ENCODE measurements around the gene SSR4.

The SSR4 gene

GRCh38 chrX:153770601-153771414 lies 23.7 kb upstream of the SSR4 start:
- Histone ChIP-seq H3K27ac (ENCODE audit: low read depth, low read length) (no peak overlapping the region), H3K36me3 (ENCODE audit: control insufficient read depth, insufficient read depth, low read length) (no peaks in the 10 kb centered on the region), H3K9ac (ENCODE audit: low read depth, low read length) (no peak overlapping the region), H3K4me3 (ENCODE audit: low read depth, low read length) (no peak overlapping the region), H3K27me3 (ENCODE audit: control insufficient read depth, insufficient read depth, low read length) (no peaks in the 10 kb centered on the region), H3K9me3 (ENCODE audit: control insufficient read depth, insufficient read depth, low read length) (peaks cover 28% of the 10 kb centered on the region; the same call in 1 of the 2 replicates), H3K4me1 (ENCODE audit: control insufficient read depth, insufficient read depth, low read length) (no peaks in the 10 kb centered on the region)

- Histone ChIP-seq H3K36me3 (ENCODE audit: control insufficient read depth, insufficient read depth, low read length) (no peaks in the 10 kb centered on the region), H3K4me3 (ENCODE audit: low read depth, low read length) (no peak overlapping the region), H3K27ac (ENCODE audit: low read depth, low read length) (no peak overlapping the region), H3K9ac (ENCODE audit: low read depth, low read length) (no peak overlapping the region), H3K9me3 (ENCODE audit: control insufficient read depth, insufficient read depth, low read length) (peaks cover 28% of the 10 kb centered on the region; the same call in 1 of the 2 replicates), H3K27me3 (ENCODE audit: control insufficient read depth, insufficient read depth, low read length) (no peaks in the 10 kb centered on the region), H3K4me1 (ENCODE audit: control insufficient read depth, insufficient read depth, low read length) (no peaks in the 10 kb centered on the region)
Measured at GRCh38 chrX:153771415-153772315, 22.8 kb upstream of the SSR4 start.

- no peak overlapping the region for H3K9ac ChIP-seq (ENCODE audit: low read depth, low read length)
- H3K27me3 ChIP-seq (ENCODE audit: control insufficient read depth, insufficient read depth, low read length) = no peaks in the 10 kb centered on the region
- H3K4me1 ChIP-seq (ENCODE audit: control insufficient read depth, insufficient read depth, low read length) = no peaks in the 10 kb centered on the region
- no peak overlapping the region for H3K27ac ChIP-seq (ENCODE audit: low read depth, low read length)
- H3K4me3 ChIP-seq (ENCODE audit: low read depth, low read length) = no peak overlapping the region
- H3K36me3 ChIP-seq (ENCODE audit: control insufficient read depth, insufficient read depth, low read length) = no peaks in the 10 kb centered on the region
- H3K9me3 ChIP-seq (ENCODE audit: control insufficient read depth, insufficient read depth, low read length) = peaks cover 28% of the 10 kb centered on the region; the same call in 1 of the 2 replicates
Measured at GRCh38 chrX:153772316-153773217, 21.9 kb upstream of the SSR4 start.

GRCh38 chrX:153773218-153773611 lies 21.3 kb upstream of the SSR4 start:
- peaks cover 28% of the 10 kb centered on the region; the same call in 1 of the 2 replicates for H3K9me3 ChIP-seq (ENCODE audit: control insufficient read depth, insufficient read depth, low read length)
- no peaks in the 10 kb centered on the region for H3K27me3 ChIP-seq (ENCODE audit: control insufficient read depth, insufficient read depth, low read length)
- H3K27ac ChIP-seq (ENCODE audit: low read depth, low read length) = no peak overlapping the region
- H3K4me3 ChIP-seq (ENCODE audit: low read depth, low read length) = no peak overlapping the region
- no peak overlapping the region for H3K9ac ChIP-seq (ENCODE audit: low read depth, low read length)
- H3K36me3 ChIP-seq (ENCODE audit: control insufficient read depth, insufficient read depth, low read length) = no peaks in the 10 kb centered on the region
- H3K4me1 ChIP-seq (ENCODE audit: control insufficient read depth, insufficient read depth, low read length) = no peaks in the 10 kb centered on the region

GRCh38 chrX:153773741-153774575 lies 20.5 kb upstream of the SSR4 start:
- no peak overlapping the region for H3K4me3 ChIP-seq (ENCODE audit: low read depth, low read length)
- H3K9ac ChIP-seq (ENCODE audit: low read depth, low read length) = no peak overlapping the region
- H3K27ac ChIP-seq (ENCODE audit: low read depth, low read length) = no peak overlapping the region
- peaks cover 25% of the 10 kb centered on the region; the same call in 1 of the 2 replicates for H3K9me3 ChIP-seq (ENCODE audit: control insufficient read depth, insufficient read depth, low read length)
- H3K27me3 ChIP-seq (ENCODE audit: control insufficient read depth, insufficient read depth, low read length) = no peaks in the 10 kb centered on the region
- no peaks in the 10 kb centered on the region for H3K4me1 ChIP-seq (ENCODE audit: control insufficient read depth, insufficient read depth, low read length)
- H3K36me3 ChIP-seq (ENCODE audit: control insufficient read depth, insufficient read depth, low read length) = no peaks in the 10 kb centered on the region

GRCh38 chrX:153774576-153775292 lies 19.7 kb upstream of the SSR4 start:
- H3K4me1 ChIP-seq (ENCODE audit: control insufficient read depth, insufficient read depth, low read length) = no peaks in the 10 kb centered on the region
- no peak overlapping the region for H3K4me3 ChIP-seq (ENCODE audit: low read depth, low read length)
- H3K27me3 ChIP-seq (ENCODE audit: control insufficient read depth, insufficient read depth, low read length) = no peaks in the 10 kb centered on the region
- H3K27ac ChIP-seq (ENCODE audit: low read depth, low read length) = no peak overlapping the region
- no peak overlapping the region for H3K9ac ChIP-seq (ENCODE audit: low read depth, low read length)
- peaks cover 22% of the 10 kb centered on the region; the same call in 1 of the 2 replicates for H3K9me3 ChIP-seq (ENCODE audit: control insufficient read depth, insufficient read depth, low read length)
- no peaks in the 10 kb centered on the region for H3K36me3 ChIP-seq (ENCODE audit: control insufficient read depth, insufficient read depth, low read length)

GRCh38 chrX:153775293-153776119 lies 19.0 kb upstream of the SSR4 start:
- Histone ChIP-seq H3K36me3 (ENCODE audit: control insufficient read depth, insufficient read depth, low read length) (no peaks in the 10 kb centered on the region), H3K27me3 (ENCODE audit: control insufficient read depth, insufficient read depth, low read length) (no peaks in the 10 kb centered on the region), H3K4me1 (ENCODE audit: control insufficient read depth, insufficient read depth, low read length) (no peaks in the 10 kb centered on the region), H3K27ac (ENCODE audit: low read depth, low read length) (no peak overlapping the region), H3K4me3 (ENCODE audit: low read depth, low read length) (no peak overlapping the region), H3K9me3 (ENCODE audit: control insufficient read depth, insufficient read depth, low read length) (peaks cover 16% of the 10 kb centered on the region; the same call in 1 of the 2 replicates), H3K9ac (ENCODE audit: low read depth, low read length) (no peak overlapping the region)

- no peak overlapping the region for H3K27ac ChIP-seq (ENCODE audit: low read depth, low read length)
- peaks cover 15% of the 10 kb centered on the region; the same call in 1 of the 2 replicates for H3K9me3 ChIP-seq (ENCODE audit: control insufficient read depth, insufficient read depth, low read length)
- H3K27me3 ChIP-seq (ENCODE audit: control insufficient read depth, insufficient read depth, low read length) = no peaks in the 10 kb centered on the region
- H3K9ac ChIP-seq (ENCODE audit: low read depth, low read length) = no peak overlapping the region
- H3K36me3 ChIP-seq (ENCODE audit: control insufficient read depth, insufficient read depth, low read length) = no peaks in the 10 kb centered on the region
- H3K4me1 ChIP-seq (ENCODE audit: control insufficient read depth, insufficient read depth, low read length) = no peaks in the 10 kb centered on the region
- H3K4me3 ChIP-seq (ENCODE audit: low read depth, low read length) = no peak overlapping the region
Measured at GRCh38 chrX:153776120-153776599, 18.3 kb upstream of the SSR4 start.

- no peaks in the 10 kb centered on the region for H3K4me1 ChIP-seq (ENCODE audit: control insufficient read depth, insufficient read depth, low read length)
- H3K36me3 ChIP-seq (ENCODE audit: control insufficient read depth, insufficient read depth, low read length) = no peaks in the 10 kb centered on the region
- no peaks in the 10 kb centered on the region for H3K27me3 ChIP-seq (ENCODE audit: control insufficient read depth, insufficient read depth, low read length)
- peaks cover 10% of the 10 kb centered on the region; the same call in 1 of the 2 replicates for H3K9me3 ChIP-seq (ENCODE audit: control insufficient read depth, insufficient read depth, low read length)
- no peak overlapping the region for H3K9ac ChIP-seq (ENCODE audit: low read depth, low read length)
- H3K27ac ChIP-seq (ENCODE audit: low read depth, low read length) = no peak overlapping the region
- H3K4me3 ChIP-seq (ENCODE audit: low read depth, low read length) = no peak overlapping the region
Measured at GRCh38 chrX:153776611-153777045, 17.8 kb upstream of the SSR4 start.
